Activated naive CD4-positive, alpha-beta T cell treated with anti-CD3 and anti-CD28 coated beads, Interleukin-2, amount 50 U/mL, for 72 hours (primary cell): ENCODE measurements around the gene PSME3IP1. TPM values are rescaled to one million over a fixed set of nuclear protein-coding genes. Genes with fewer than 3 reads are reported as not detected.

Source experiments
- ATAC-seq, 2 donors: fragments of 150-1000 bp; cut with Tn5 transposase; 2 replicates each; pipeline ENCODE4 v1.10.0; 2021; ENCODE audit warnings: mild to moderate bottlenecking in 2 of 2, moderate library complexity in 2 of 2
- DNase-seq, 2 donors: peaks; one replicate each; pipeline ENCODE4 v3.0.0; 2021 to 2022; ENCODE audit warnings: low spot score in 2 of 2
- H3K27ac Mint-ChIP-seq, 2 donors: one replicate each; pipeline ENCODE4 v1.8.0; 2022; ENCODE audit warnings: mild to moderate bottlenecking in 2 of 2, mixed read lengths in 2 of 2
- H3K36me3 Mint-ChIP-seq, 2 donors: one replicate each; pipeline ENCODE4 v1.8.0; 2022; ENCODE audit warnings: mixed read lengths in 2 of 2
- H3K9me3 Mint-ChIP-seq, 2 donors: one replicate each; pipeline ENCODE4 v1.8.0; 2022; ENCODE audit warnings: mixed read lengths in 2 of 2
- total RNA-seq, 2 donors: library from RNA; stranded (reverse); gene quantifications; one replicate each; pipeline ENCODE4 v1.2.3, GENCODE V29; 2022

Gene PSME3IP1, protein sequence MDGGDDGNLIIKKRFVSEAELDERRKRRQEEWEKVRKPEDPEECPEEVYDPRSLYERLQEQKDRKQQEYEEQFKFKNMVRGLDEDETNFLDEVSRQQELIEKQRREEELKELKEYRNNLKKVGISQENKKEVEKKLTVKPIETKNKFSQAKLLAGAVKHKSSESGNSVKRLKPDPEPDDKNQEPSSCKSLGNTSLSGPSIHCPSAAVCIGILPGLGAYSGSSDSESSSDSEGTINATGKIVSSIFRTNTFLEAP
- total RNA-seq = 100 to 1,000 TPM; 113 to 115 TPM

DNA sequence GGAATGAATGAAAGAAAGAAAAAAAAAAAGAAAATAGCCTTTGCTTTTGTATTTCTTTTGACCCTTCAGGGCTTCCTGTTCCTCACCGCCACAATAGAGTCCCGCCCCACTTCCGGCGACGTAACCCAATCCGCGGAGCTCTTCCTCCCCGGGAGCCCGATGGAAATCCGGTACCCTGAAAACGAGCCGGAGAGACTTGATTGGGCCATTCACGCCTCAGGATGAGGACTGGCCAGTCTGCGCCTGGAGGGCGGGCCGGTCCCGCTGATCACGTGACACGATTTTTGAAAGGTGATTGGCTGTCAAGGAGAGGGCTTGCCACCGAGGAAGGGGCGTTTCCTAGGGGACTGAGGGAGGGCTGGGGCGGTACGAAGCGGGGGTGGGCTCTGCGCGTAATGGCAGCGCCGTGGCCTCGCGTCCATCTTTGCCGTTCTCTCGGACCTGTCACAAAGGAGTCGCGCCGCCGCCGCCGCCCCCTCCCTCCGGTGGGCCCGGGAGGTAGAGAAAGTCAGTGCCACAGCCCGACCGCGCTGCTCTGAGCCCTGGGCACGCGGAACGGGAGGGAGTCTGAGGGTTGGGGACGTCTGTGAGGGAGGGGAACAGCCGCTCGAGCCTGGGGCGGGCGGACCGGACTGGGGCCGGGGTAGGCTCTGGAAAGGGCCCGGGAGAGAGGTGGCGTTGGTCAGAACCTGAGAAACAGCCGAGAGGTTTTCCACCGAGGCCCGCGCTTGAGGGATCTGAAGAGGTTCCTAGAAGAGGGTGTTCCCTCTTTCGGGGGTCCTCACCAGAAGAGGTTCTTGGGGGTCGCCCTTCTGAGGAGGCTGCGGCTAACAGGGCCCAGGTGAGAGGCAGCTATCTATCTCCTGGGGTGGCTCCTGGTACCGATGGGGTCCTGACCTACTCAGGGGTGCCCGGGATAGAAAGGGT lies at the start of gene PSME3IP1, which contains the start of gene RSPRY1:
TSS of gene PSME3IP1 (minus strand) at position 95 of the 927 bp plus-strand sequence. CDS start 12,185 bp downstream, outside the sequence.
TSS of gene RSPRY1 (plus strand) at position 385 of the 927 bp plus-strand sequence. CDS start 18,330 bp downstream, outside the sequence.
- peak; percentile 99 to 100 for DNase-seq
- peak; percentile 94 to 96 for ATAC-seq
- H3K36me3 Mint-ChIP-seq = peaks cover 24 to 27% of the 10 kb centered on the region in 2 donors
- no peaks in the 10 kb centered on the region for H3K9me3 Mint-ChIP-seq
- H3K27ac Mint-ChIP-seq = peak within 1 kb of the TSS; percentile 97 to 99

DNA sequence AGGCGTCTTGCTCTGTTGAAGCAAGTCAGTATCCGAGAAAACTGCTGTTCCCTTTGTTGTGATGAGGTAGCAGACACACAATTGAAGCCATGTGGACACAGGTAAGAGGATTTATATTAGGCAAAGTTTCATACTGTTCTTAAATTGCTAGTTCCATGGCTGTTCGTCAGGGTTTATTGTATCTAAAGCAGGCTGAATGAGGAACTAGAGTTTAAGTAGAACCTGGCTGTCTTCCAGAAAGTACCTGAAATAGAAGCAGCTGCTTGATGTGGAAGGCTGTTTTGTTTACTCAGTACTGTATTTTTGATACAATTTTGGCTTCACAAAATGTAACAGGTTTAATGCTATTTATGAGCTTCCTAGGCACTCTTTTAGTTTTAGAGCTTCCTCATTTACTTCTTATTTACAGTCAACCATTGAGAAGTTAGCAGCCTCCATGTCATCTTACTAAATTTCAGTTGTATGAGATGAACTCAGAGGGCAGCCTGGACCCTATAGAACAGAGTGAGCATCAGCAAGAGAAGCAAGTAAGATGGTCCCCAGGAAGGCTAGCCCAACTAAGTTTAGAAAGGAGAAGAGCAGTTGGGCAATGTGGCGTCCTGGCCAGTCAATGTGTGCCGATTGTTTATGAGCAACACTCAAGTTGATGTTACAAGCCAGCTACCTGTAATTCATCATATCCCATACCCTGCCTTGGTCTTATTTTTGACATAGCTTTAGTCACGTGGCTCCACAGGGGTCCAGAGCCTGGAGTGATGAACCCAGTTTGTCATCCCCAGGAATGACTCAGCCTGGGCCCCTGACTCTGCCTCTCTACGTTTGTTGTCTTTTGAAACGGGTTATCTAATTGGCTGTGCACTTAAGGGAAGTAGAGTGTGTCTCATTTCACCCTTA lies 49.5 kb upstream of the PSME3IP1 start:
- peak overlapping the region in 1 of 2 donors; percentile 82 for H3K27ac Mint-ChIP-seq
- no peaks in the 10 kb centered on the region for H3K9me3 Mint-ChIP-seq
- peaks cover 0 to 16% of the 10 kb centered on the region in 2 donors for H3K36me3 Mint-ChIP-seq
- DNase-seq (peak in 1 of 2 donors; percentile 43), ATAC-seq (peak; percentile 92 to 97)

DNA sequence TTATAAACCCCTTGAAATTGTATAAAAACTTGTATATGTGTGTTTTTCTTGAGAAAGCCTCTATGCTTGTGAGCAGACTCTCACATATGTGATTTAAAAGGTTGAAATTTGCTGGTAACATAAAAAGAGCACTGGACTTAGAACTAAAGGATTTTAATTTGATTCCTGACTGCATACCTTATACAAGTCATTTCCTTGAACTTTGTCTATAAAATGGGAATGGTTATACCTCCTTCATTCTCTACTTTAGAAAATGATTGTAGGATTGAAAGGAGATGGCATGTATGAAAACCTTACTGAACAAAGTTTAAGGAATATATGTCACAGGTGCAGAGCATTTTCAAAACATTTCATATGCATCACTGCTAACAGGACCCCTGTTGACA lies 48.9 kb upstream of the PSME3IP1 start:
- no peak for ATAC-seq
- DNase-seq = no peak
- Mint-ChIP-seq H3K36me3 (peaks cover 0 to 20% of the 10 kb centered on the region in 2 donors), H3K9me3 (no peaks in the 10 kb centered on the region), H3K27ac (no peak overlapping the region)

DNA sequence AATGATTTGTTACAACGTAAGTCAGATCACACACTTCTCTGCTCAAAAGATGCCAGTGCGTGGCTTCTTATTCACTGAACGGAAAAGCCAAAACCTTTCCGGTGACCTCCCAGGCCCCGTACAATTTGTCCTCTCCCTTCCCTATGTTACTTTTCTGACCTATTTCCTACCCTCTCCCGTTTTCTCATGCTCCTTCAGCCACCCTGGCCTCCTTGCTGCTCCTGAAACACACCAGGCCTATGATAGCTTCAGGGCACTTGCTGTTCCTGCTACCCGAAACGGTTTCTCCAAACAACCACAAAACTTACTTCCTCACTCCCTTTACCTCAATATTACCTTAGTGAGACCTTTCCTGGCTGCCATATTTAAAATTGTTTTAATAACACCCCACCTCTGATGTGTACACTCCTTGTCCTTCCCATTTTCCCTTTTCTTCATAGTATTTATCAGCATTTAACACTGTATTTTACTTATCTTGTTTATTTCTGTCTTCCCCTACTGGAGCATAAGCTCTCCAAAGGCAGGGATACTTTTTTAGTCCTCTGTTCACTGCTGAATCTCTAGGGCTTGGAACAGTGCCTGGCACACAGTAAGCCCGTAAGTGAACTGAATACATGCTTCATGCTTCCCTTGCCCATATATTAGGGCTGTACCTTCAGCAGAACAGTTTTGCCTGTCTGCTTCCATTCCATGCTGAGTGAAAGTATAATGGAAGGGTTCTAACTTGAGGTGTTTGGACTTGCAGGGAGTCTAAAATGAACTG lies 48.3 kb upstream of the PSME3IP1 start:
- H3K36me3 Mint-ChIP-seq = peaks cover 0 to 20% of the 10 kb centered on the region in 2 donors
- H3K9me3 Mint-ChIP-seq = no peaks in the 10 kb centered on the region
- ATAC-seq = no peak
- H3K27ac Mint-ChIP-seq = no peak overlapping the region
- DNase-seq = no peak

DNA sequence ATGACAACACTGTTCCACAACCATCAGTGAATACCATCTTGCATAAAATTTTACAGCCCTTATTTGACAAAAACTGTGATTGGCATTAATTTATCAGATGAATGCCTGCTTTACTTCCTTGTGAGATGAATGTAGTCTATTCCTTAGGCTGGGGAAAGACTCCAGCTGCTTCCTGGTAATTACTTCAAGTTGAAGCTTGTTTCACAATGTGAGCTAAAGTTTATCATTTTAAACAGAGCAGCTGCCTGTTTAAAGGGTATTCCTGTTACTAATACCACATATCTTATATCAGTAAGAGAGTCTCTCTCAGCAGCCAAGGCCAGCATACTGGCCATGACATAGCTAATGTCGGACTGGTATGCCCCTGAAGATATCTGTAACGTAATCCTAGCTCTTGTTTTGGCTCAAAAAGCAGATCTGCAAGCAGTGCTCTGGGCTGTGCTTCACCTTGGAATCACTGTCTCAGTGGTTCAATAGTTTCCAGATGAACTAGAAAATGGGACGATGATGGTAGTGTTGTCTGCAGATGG lies 46.0 kb upstream of the PSME3IP1 start:
- Mint-ChIP-seq H3K36me3 (peaks cover 0 to 20% of the 10 kb centered on the region in 2 donors), H3K27ac (no peak overlapping the region), H3K9me3 (no peaks in the 10 kb centered on the region)
- no peak for ATAC-seq
- no peak for DNase-seq

DNA sequence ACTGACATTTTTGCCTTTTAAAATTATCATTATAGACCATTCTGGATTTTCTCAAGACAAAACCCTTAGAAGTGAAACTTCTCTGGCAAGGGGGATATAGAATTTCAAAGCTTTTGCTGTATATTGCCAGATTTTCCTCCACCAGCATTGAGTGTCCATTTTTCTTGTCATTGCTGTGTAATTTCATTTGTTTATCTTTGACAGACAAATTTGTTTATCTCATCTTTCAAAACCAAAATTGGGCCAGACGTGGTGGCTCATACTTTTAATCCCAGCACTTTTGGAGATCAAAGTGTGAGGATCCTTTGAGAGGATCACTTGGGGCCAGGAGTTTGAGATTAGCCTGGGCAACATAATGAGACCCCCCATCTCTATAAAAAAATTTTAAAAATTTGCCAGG lies 43.2 kb upstream of the PSME3IP1 start:
- H3K9me3 Mint-ChIP-seq = no peaks in the 10 kb centered on the region
- H3K36me3 Mint-ChIP-seq = peaks cover 0 to 8% of the 10 kb centered on the region in 2 donors
- DNase-seq (no peak), ATAC-seq (no peak)
- no peak overlapping the region for H3K27ac Mint-ChIP-seq

DNA sequence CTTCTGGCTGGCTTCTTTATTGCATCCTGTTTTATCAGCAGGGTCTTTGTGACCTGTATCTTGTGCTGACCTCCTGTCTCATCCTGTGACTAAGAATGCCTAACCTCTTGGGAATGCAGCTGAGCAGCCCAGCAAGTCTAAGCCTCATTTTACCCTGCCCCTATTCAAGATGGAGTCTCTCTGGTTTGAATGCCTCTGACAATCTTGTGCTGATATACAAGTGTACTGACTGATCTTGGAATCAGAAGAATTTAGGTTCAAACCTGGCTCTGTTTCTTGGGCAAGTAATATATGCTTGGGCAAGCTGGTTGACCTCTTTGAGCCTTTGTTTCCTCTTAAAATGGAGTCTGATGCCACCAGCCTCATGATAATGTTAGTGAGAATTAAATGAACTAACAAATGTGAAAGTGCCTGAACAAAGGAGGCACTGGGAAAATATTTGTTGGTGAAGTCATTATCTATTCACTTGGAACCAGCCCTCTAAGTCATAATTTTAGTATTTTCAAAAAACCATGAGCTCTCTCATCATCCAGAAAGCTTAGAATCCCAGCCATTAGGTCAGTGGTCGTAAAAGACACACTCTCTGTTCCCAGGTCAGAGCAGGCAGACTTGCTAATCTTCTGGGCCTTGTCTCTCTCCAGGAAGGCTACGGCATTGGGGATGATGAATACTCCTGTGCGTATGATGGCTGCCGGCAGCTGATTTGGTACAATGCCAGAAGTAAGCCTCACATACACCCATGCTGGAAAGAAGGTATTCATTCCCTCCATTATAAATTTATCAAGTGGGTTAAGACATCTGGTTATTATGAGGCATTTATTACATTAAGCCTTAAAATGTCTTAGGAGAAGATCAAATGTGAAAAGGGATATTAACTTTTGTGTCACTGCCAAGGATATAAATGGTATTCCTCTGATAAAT lies 41.1 kb upstream of the PSME3IP1 start:
- H3K9me3 Mint-ChIP-seq = no peaks in the 10 kb centered on the region
- peaks cover 0 to 8% of the 10 kb centered on the region in 2 donors for H3K36me3 Mint-ChIP-seq
- ATAC-seq (no peak), DNase-seq (no peak)
- no peak overlapping the region for H3K27ac Mint-ChIP-seq

DNA sequence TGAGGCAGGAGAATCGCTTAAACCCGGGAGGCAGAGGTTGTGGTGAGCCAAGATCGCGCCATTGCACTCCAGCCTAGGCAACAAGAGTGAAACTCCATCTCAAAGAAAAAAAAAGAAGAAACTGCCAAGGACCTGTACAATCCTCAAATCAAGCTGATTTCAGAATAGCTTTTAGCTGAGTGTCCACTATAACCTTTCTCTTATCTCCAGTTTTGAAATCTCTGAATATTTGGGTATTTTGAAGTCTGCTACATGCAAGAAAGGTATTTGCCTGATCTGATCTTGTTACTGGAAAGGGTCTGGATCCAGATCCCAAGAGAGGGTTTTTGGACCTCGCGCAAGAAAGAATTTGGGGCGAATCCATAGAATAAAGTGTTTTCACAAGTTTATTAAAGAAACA lies 40.1 kb upstream of the PSME3IP1 start:
- DNase-seq (no peak), ATAC-seq (no peak)
- H3K9me3 Mint-ChIP-seq = no peaks in the 10 kb centered on the region
- peaks cover 0 to 11% of the 10 kb centered on the region in 2 donors for H3K36me3 Mint-ChIP-seq
- H3K27ac Mint-ChIP-seq = no peak overlapping the region

DNA sequence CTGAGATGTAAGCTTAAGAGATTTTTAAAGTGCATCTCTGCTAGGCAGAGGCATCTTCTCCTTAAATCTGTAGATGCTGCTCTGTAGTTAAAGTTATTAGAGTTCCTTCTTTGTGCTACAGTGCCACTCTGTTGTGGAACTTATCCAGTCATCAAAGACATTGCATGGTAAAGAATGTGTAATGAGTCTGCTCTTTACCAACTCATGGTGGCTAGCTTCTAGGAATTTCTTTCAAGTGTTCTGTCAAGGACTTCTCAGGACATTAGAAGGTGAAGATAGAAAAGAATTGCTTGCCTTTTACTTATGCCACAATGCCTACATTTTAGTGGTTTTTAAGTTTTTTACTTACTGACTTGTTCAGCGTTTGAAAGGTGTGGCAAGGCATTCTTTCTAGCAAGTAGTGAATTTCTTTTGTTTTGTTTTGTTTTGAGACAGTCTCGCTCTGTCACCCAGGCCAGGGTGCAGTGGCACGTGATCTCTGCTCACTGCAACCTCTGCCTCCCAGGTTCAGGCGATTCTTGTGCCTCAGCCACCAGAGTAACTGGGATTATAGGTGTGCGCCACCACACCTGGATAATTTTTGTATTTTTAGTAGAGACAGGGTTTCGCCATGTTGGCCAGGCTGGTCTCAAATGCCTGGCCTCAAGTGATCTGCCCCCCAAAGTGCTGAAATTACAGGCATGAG lies 39.0 kb upstream of the PSME3IP1 start:
- Mint-ChIP-seq H3K36me3 (peaks cover 7 to 15% of the 10 kb centered on the region in 2 donors), H3K9me3 (no peaks in the 10 kb centered on the region), H3K27ac (no peak overlapping the region)
- DNase-seq (no peak), ATAC-seq (no peak)

DNA sequence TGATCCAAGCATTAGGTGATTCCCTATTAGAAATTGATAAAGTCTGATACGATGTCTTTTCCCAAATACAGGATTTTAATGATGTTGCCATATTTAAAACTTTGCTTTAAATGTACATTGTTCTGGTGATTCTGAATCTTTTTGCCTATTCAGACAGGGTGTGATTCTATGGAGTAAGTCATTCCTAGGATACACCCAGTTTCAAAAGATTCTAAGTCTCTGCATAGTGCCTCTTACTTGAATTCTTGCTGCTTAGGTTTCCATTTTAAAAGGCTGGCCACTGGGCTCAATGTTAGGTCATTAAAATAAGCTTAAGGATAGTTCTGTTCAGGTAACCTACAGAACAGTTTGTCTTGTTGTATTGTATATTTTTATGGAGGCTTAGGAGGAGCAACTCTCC lies 37.2 kb upstream of the PSME3IP1 start:
- Mint-ChIP-seq H3K27ac (no peak overlapping the region), H3K36me3 (peaks cover 21 to 32% of the 10 kb centered on the region in 2 donors), H3K9me3 (peaks cover 0 to 4% of the 10 kb centered on the region in 2 donors)
- DNase-seq = no peak
- ATAC-seq = no peak

DNA sequence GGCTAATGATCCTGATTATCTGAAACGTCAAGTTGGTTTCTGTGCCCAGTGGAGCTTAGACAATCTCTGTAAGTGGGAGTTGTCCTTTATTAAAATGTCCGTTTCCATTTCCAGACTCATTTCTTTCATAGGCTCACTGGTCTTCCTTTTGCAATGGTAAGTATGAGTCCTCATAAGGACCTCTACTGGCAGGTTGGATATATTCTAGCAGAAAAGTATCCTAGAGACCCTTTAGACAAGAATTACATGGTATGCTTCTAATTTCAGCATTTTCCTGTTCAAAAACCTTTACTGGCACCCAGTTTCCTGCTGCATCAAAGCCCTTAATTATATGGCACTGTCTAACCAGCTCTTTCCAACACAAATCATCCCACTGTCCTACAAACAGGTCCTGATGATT lies 31.1 kb upstream of the PSME3IP1 start:
- no peak for DNase-seq

DNA sequence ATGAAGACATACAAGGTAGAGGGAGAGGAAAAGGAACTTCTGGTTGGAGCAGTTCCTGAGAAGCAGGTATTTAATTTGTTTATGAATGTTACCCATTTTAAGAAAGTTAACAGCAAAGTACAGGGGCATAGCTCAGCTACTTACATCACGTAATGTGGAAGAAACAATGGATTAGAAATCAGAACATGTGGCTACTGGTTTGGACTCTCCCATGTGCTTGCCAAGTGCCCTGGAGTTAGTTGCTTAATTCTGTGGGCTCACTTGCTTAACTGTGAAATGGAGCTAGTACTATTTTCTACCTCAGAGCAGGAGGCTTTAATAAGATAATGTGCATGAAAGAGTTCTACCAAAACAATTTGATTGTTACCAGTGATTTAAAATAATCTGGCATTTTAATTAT lies 27.6 kb upstream of the PSME3IP1 start:
- Mint-ChIP-seq H3K9me3 (peaks cover 17 to 20% of the 10 kb centered on the region in 2 donors), H3K36me3 (peaks cover 52 to 64% of the 10 kb centered on the region in 2 donors), H3K27ac (peak overlapping the region in 1 of 2 donors; percentile 62)
- DNase-seq (no peak), ATAC-seq (no peak)

More for the DNA sequence above, 31.1 kb upstream of the PSME3IP1 start:
- peaks cover 18 to 20% of the 10 kb centered on the region in 2 donors for H3K9me3 Mint-ChIP-seq
- no peak overlapping the region for H3K27ac Mint-ChIP-seq
- ATAC-seq = no peak
- peaks cover 65 to 84% of the 10 kb centered on the region in 2 donors for H3K36me3 Mint-ChIP-seq

DNA sequence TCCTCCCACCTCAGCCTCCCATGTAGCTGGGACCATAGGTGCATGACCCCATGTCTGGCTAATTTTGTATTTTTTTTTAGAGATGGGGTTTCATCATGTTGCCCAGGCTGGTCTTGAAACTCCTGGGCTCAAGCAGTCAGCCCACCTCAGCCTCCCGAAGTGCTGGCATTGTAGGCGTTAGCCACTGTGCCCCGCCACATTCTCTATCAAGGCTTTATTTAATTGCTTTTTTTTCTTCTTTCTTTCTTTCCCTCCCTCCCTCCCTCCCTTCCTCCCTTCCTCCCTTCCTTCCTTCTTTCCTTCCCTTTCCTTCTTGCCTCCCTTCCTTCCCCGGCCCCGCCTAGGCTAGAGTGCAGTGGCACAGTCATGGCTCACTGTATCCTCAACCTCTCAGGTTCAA lies 23.9 kb upstream of the PSME3IP1 start:
- DNase-seq (no peak), ATAC-seq (no peak)
- peaks cover 22 to 28% of the 10 kb centered on the region in 2 donors for H3K36me3 Mint-ChIP-seq
- peaks cover 0 to under 1% of the 10 kb centered on the region in 2 donors for H3K9me3 Mint-ChIP-seq
- no peak overlapping the region for H3K27ac Mint-ChIP-seq

DNA sequence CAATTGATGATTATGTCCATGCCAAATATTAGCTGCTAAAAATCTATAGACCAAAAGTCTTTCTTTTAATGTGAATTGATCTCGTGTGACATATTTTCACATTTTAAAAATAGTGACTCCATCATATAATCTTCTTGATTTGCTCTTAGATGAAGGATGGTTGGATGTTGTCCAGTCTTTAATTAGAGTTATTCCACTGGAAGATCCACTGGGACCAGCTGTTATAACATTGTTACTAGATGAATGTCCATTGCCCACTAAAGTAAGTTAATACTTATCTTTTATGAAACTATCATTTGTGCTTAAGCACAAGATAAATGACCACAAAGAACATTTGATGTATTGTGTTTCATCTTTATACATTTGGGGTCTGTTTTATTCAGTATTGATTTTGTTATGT lies 23.1 kb upstream of the PSME3IP1 start:
- no peak for DNase-seq
- ATAC-seq = no peak
- H3K9me3 Mint-ChIP-seq = no peaks in the 10 kb centered on the region
- H3K36me3 Mint-ChIP-seq = peaks cover 16 to 19% of the 10 kb centered on the region in 2 donors
- H3K27ac Mint-ChIP-seq = no peak overlapping the region
